GM12891 (cell line): ENCODE measurements around the gene ZNF90.

ENCODE experiments used
- POLR2A ChIP-seq: IDR thresholded peaks from 2 replicates; pipeline ENCODE4 v1.6.1; 2011; ENCODE audit warnings: low read depth, low read length, control low read depth
- SPI1 ChIP-seq: IDR thresholded peaks from 2 replicates; pipeline ENCODE4 v1.6.1; 2011; ENCODE audit warnings: low read depth, low read length, control low read depth

DNA sequence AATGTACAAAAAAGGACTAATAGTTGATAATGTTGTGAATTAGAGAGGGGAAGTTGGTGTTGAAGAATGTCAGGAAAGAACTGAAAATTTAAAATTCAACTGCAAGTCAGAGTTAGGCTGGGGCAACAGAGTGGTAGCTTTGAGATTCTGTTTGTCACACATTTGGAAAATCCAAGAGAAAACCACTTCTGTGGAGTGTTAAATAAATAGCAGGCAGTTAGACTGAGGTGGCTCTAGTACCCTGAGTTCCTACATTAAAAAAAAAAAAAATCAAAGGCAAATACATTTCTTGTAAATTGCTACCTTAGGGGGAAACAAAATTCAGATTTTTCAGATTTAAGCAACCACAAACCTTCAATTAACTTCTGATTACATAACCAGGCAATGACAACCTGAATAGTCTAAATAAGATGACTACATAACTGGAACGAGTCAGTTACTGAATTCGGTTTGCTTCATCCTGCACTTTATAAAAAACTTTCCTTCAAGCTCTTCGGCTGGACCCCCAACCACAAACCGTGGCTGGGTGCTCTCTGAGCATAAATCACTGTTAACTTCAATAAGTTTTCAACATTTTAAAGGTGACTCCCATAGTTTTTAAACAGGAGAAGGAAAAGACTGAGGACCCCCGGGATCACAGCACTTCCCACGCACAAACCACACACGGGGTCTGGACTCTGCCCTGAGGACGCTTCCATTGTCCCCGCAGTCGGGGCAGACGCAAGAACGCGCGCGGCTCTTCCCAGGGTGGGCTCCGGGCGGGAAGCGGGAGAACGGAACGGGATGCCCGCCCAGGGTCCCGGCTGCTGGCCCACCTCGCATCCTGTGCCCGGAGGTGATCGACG, 39.2 kb upstream of the ZNF90 start:
- no peak for TF ChIP-seq POLR2A
- TF ChIP-seq SPI1: no peak
